ENCODE data around the gene SLC44A3.
"Not testable (repeated sequence)": the region's sequence is repeated elsewhere in the genome, so short reads cannot be mapped to it uniquely, and the experiment has no call there.

Gene SLC44A3

GRCh38 chr1:94936861-94937620 lies 116.9 kb downstream of the SLC44A3 start:
- ChIA-PET POLR2A (interaction anchor here (0.7 kb wide), 1 partner anchor 172 kb away, joined by 3 read pairs; no protein-coding TSS in a partner anchor), CTCF (interaction anchor here (0.9 kb wide), 1 partner anchor 297 kb away, joined by 3 read pairs; the partner anchor contains the start of gene RWDD3)
- Histone ChIP-seq H3K4me3 (ENCODE audit: low read depth, low read length) (no peak overlapping the region), H3K27ac (ENCODE audit: extremely low read depth, low read depth, low read length) (no peak overlapping the region), H3K36me3 (ENCODE audit: control insufficient read depth in 2 of 2, insufficient read depth in 1 of 2, low read length in 2 of 2) (peaks cover 0 to 8% of the 10 kb centered on the region in 2 experiments; a peak in 1 of 3 replicates), H3K4me1 (ENCODE audit: control insufficient read depth, insufficient read depth, low read length) (peaks cover 23% of the 10 kb centered on the region), H3K9me3 (ENCODE audit: control insufficient read depth, insufficient read depth, low read depth, low read length) (no peaks in the 10 kb centered on the region)
- TF ChIP-seq PRDM6 (tag by site-specific recombination; IDR thresholded peaks at IDR 0.05) = peak; percentile 51; the same call in 1 of the 2 replicates
- TF ChIP-seq ZXDB (tag by site-specific recombination; IDR thresholded peaks at IDR 0.05) = 0 out of 2 replicates have a peak, but pooled peaks have one; percentile 24
- peak; percentile 78; the same call in 1 of the 2 replicates for TF ChIP-seq ZNF121 (tag by site-specific recombination; IDR thresholded peaks at IDR 0.05)
- no peak for TF ChIP-seq ZNF394 (tag by site-specific recombination; IDR thresholded peaks at IDR 0.05; ENCODE audit: borderline replicate concordance)
- 0 out of 2 replicates have a peak, but pooled peaks have one; percentile 40 for TF ChIP-seq ZEB2 (tag by site-specific recombination; IDR thresholded peaks at IDR 0.05)

- ChIA-PET POLR2A (no interaction called here), CTCF (no interaction called here)
- H3K36me3 ChIP-seq (ENCODE audit: control insufficient read depth in 2 of 2, insufficient read depth in 1 of 2, low read length in 2 of 2) = peaks cover 0 to 6% of the 10 kb centered on the region in 2 experiments; a peak in 1 of 3 replicates
- no peak overlapping the region for H3K27ac ChIP-seq (ENCODE audit: extremely low read depth, low read depth, low read length)
- H3K9me3 ChIP-seq (ENCODE audit: control insufficient read depth, insufficient read depth, low read depth, low read length) = no peaks in the 10 kb centered on the region
- peaks cover 23% of the 10 kb centered on the region for H3K4me1 ChIP-seq (ENCODE audit: control insufficient read depth, insufficient read depth, low read length)
- peak; percentile 97 for TF ChIP-seq ZNF549 (tag by site-specific recombination; IDR thresholded peaks at IDR 0.05)
- no peak for TF ChIP-seq ZNF239 (tag by site-specific recombination; IDR thresholded peaks at IDR 0.05)
- no peak overlapping the region for H3K4me3 ChIP-seq (ENCODE audit: low read depth, low read length)
Measured at GRCh38 chr1:94937820-94938219, 117.7 kb downstream of the SLC44A3 start.

- CTCF ChIA-PET = no interaction called here
- POLR2A ChIA-PET = no interaction called here
- Histone ChIP-seq H3K4me3 (ENCODE audit: low read depth, low read length) (no peak overlapping the region), H3K9me3 (ENCODE audit: control insufficient read depth, insufficient read depth, low read depth, low read length) (no peaks in the 10 kb centered on the region), H3K4me1 (ENCODE audit: control insufficient read depth, insufficient read depth, low read length) (peaks cover 10% of the 10 kb centered on the region), H3K36me3 (ENCODE audit: control insufficient read depth in 2 of 2, insufficient read depth in 1 of 2, low read length in 2 of 2) (no peaks in the 10 kb centered on the region), H3K27ac (ENCODE audit: extremely low read depth, low read depth, low read length) (no peak overlapping the region)
- TF ChIP-seq ZNF837 (tag by site-specific recombination; IDR thresholded peaks at IDR 0.05) = no peak
- TF ChIP-seq ZNF660 (tag by site-specific recombination; IDR thresholded peaks at IDR 0.05) = no peak
- no peak for TF ChIP-seq HOXD13 (CRISPR knock-in tag; IDR thresholded peaks at IDR 0.05; ENCODE audit: borderline replicate concordance)
- TF ChIP-seq ZNF157 (tag by site-specific recombination; IDR thresholded peaks at IDR 0.05) = no peak
- TF ChIP-seq ZBTB17 (tag by site-specific recombination; IDR thresholded peaks at IDR 0.05) = no peak
- TF ChIP-seq ZNF146 (tag by site-specific recombination; IDR thresholded peaks at IDR 0.05) = no peak
- no peak for TF ChIP-seq ZNF514 (tag by site-specific recombination; IDR thresholded peaks at IDR 0.05)
- TF ChIP-seq ZNF658 (tag by site-specific recombination; IDR thresholded peaks at IDR 0.05) = no peak
- TF ChIP-seq ZNF350 (tag by site-specific recombination; IDR thresholded peaks at IDR 0.05) = no peak
- TF ChIP-seq ZFP41 (tag by site-specific recombination; IDR thresholded peaks at IDR 0.05; ENCODE audit: borderline replicate concordance) = no peak
Measured at GRCh38 chr1:94940738-94941137, 120.6 kb downstream of the SLC44A3 start.

GRCh38 chr1:94941480-94941879 lies 121.3 kb downstream of the SLC44A3 start:
- H3K27ac ChIP-seq (ENCODE audit: extremely low read depth, low read depth, low read length); H3K4me3 ChIP-seq (ENCODE audit: low read depth, low read length); H3K36me3 ChIP-seq (ENCODE audit: control insufficient read depth in 2 of 2, insufficient read depth in 1 of 2, low read length in 2 of 2); H3K4me1 ChIP-seq (ENCODE audit: control insufficient read depth, insufficient read depth, low read length); CTCF ChIA-PET; H3K9me3 ChIP-seq (ENCODE audit: control insufficient read depth, insufficient read depth, low read depth, low read length); POLR2A ChIA-PET: not testable (repeated sequence)
